Left renal cortex interstitium (tissue), 4 donors: ENCODE results near the gene KCNMA1. TPM values are rescaled to one million over a fixed set of nuclear protein-coding genes. Genes with fewer than 3 reads are reported as not detected.

ENCODE experiments used
- DNase-seq, 4 donors: peaks; one replicate each; pipeline ENCODE4 v3.0.0-alpha.2; 2013; ENCODE audit warnings: low read depth in 4 of 4, low spot score in 2 of 4, missing footprints in 1 of 4
- polyA plus RNA-seq, 4 donors: library from polyadenylated mRNA; unstranded; fragments of 120-200 nt; gene quantifications; one replicate each; pipeline ENCODE4 v1.2.1, GENCODE V29; 2013; ENCODE audit not compliant: insufficient read length in 4 of 4

The KCNMA1 gene
- polyA plus RNA-seq, 4 donors: 2.8 to 5.2 (median 3.7) TPM

DNA sequence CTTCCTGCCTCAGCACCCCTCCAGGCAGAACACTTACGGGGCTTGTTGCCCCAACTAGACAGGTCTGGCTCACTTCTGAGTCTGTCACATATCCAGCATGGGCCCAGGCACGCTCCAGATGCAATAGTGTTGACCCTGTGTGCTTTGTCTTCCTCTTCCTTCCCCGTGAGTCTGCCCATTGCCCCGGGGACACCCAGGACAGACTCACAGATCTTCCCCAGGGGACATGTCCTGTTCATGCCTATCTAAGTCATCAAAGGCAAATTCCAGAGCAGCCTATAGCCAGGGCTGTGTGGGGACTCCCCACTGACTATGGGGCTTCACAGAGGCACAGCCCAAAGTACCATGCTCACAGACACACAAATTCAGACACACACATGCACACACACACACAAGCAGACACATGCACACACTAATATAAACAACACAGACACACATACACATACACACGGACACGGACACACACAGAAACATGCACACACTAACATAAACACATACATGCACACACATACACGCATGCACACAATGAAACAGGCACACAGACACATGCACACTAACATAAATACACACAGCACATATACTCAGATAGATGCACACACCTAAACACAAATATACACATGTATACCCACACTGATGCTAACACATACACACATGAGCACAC is 175.8 kb downstream of the KCNMA1 start:
- DNase-seq: no peak

DNA sequence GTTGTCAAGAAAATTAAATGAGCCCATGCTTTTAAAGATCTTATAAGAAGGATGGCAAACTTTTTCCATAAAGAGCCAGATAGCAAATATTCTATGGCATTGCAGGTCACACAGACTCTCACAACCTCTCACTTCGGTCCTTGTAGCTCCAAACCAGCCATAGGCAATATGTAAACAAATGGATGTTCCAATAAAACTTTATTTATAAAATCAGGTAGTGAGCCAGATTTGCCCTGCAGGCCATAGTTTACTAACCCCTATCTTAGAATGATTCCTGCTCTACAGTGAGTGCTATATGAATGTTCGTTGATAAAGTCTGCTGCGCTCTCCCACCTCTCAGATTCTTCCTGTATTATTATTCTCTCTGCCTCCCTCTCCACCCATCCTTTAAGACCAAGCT is 177.7 kb downstream of the KCNMA1 start:
- DNase-seq: no peak

DNA sequence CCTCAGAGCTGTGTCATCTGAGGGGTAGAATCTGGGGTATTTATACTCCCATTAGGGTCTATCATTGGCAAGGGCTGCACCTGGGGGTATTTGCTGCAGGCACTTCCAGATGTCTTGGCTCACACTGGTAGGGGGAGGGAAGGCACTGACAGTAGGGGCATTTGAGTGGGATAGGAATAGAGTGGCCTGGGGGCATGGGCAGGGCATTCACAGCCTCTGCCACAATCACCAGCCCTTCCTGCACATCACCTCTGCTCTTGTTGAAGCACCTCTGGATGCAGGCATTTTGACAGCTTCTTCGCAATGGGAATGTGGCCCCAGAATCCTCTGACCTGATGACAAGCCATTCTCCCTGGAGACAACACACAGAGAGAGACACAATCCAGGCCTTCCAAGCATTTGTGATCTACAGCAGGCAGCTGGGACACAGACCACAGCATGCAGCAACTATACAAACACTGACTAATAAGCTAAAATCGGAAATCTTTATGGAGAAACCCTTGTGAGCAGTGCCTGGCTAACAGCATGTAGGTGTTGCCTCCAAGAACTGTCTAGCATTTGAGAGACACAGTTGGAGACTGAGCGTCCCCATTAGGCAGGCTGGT is 178.5 kb downstream of the KCNMA1 start:
- no peak for DNase-seq

DNA sequence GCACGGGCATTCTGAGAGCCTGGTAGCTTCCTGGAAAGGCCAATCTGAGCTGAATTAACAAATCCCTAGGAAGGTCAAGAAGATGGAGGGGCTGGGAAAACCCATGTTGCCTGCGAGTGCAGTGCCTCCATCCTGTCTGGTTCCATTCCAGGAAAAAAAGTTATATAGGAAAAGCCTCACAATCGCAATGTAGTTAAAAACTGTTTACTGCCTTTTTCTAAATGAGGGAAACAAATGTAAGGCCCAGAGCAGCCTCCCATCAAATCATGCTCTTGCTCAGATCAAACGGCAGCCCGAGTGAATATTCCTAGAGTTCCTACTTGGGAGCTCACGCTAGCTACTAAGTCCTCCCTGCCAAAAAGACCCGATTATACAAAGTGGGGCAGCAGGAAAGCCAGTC is 179.9 kb downstream of the KCNMA1 start:
- DNase-seq: no peak

DNA sequence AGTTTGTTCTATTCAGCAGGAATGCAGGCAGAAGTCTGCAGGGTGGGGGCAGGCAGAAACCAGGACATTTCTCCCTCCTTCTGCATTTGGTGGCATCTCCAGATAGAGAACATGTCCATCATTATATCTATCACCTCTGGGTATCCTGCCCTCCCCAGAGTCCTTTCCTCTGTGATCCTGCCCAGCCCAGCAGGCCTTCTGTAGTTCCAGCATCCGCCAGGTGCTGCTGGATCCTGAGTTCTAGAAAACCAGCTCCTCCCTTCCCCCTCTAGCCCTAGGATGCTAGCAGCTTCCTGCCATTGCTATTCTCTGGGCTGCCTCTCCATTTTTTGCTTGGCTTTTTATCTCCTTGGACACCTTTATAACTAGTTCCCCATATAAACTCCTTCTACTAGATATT is 180.3 kb downstream of the KCNMA1 start:
- no peak for DNase-seq

DNA sequence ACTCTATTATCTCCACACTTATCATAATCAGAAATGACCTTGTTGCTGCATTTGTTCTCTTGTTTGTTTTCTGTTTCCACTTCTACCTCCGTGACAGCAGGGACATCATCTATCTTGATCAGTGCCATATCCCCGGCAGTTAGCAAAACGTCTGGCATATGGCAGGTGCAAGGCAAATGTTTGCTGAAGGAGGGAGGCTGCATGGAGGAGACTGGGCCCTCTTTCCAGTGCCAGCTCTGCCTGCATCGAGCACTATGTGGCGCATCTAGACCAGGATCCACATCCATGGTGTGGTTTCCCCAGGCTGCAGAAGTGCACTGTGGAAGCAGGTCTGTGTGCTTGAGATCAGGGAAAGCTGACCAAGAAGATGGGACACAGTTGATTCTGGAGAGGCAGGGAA is 181.2 kb downstream of the KCNMA1 start:
- DNase-seq: no peak

DNA sequence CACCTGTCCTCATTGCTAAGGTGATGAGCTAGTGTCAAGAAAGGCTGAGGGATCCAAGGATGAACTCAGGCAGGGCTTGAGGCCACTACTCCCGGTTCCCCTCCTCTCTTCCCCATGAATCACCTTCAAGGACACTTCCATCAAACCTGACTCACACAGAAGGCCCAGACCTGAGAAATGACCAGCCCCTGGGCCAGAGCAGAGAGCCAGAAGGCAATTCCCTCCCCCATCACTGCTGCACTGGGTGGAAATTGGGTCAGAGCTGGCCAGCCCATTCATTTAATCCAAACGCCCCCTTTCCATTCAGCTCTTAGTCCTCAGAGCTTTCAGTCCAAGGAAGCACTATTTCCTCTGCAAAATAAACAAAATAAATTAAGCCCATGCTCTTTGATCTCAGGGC is 182.0 kb downstream of the KCNMA1 start:
- no peak for DNase-seq

DNA sequence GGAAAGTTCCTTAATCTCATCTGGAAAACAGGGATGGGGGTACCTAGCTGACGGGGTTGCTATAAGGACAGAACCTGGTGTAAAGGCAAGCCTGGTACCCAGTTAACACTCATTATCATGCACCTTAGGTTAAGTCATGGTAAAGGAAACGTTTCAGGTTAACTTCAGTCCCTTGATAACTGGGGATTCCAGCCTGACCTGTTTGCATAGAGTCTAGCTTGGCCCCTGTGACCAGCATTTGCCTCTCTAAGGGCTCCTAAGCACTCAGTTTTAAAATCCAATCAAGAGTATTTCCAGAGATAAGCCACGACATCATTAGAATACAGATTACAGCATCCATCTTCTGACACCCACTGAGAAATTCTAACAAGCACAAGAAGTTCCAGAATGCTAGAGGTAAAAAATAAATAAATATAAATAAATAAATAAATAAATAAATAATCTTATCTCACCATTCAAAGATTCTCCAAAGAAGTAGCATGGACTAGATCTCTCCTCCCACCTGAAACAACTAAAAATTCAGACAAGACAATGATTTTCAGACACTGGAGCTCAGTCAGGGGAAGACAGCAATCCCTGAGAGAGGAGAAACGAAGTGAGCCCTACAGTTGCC is 184.6 kb downstream of the KCNMA1 start:
- no peak for DNase-seq

DNA sequence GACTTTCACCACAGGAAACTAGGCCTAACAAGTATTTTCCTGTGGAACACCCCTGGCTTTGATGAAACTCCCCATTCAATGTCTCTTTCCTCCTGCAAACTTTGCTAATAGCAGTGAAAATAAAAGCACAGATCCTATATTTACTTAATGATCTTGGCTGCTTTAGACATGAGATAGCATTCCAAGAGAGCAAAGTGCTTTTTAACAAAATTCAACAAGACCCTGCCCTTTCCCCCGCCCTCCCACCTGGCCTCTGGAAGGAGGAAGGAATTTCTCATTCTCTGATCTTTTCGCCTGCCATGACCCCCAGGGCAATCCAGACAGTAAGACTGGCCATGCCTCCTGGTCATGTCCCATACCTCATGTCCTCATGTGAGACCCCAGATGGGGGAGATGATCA is 185.7 kb downstream of the KCNMA1 start:
- DNase-seq: no peak

DNA sequence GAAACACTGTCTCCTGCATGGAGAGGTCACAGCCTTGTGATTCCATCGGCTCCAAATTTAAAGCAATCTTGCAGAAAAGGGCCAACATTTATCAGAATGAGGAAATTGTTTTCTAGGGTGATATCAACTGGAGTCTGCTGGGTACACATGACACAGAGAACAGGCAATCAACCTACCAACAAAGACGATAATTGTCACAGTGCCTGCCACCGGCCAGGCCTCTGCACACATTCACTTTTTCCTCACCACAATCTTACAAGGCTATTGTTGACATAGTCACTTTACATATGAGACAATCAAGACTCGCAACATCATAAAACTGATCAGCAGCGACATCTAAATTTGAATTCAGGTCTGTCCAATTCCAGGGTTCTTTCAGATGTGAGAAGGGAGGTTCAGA is 189.4 kb downstream of the KCNMA1 start:
- DNase-seq: no peak

DNA sequence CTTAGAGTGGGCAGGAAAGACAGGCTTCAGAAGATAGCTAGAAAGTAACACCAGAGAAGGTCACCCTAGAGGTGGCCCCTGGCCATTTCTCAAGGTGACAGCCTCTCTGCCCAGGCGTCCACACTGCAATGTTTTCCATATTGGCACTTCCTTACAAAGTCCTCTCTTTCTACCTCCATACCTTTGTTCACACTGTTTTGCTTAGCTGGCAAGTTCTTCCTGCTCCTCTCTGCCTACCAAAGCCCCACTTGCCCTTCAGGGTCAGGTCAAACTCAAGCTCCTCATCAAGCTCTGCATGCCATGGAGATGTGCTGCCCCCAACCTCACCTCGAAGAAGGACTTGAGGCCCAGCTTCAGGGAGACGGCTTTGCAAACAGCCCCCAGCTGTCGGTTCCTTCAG is 190.9 kb downstream of the KCNMA1 start:
- DNase-seq: no peak

DNA sequence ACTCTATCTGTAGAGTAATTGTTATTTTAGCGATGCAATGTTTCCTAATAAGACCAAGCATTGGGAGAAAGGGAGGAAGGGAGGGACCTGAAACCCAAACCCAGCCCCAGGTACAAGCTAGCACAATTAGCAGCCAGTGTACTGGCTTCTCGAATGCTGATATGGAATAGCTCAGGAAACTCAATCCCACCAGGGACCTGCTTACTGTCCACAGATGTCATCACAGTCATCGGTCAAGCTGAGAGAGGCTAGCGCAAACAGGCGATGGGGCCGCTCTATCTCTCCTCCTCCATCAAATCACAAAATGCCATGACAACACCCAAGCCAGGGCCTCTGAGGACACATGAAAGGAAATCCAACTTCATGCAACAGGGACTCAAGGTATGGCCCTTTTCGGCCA is 192.1 kb downstream of the KCNMA1 start:
- no peak for DNase-seq

DNA sequence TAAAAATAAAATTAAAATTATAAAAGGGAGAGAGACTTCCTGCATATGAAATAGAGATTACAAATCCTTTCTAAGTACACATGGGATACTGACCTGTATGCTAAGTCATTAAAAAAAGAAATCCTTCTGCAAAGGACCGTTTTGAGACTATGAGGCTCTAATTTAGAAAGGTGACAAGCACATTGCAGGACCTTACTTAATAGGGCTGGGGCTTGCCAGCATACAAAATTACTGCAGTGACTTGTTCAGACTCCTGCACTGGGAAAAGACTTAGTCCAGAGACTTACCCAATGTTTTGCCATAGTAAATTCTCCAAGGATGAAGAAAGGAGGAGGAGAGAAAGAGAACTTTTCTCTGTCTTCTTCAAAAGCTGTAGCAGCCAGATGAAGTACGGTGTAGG is 193.6 kb downstream of the KCNMA1 start:
- DNase-seq: no peak

DNA sequence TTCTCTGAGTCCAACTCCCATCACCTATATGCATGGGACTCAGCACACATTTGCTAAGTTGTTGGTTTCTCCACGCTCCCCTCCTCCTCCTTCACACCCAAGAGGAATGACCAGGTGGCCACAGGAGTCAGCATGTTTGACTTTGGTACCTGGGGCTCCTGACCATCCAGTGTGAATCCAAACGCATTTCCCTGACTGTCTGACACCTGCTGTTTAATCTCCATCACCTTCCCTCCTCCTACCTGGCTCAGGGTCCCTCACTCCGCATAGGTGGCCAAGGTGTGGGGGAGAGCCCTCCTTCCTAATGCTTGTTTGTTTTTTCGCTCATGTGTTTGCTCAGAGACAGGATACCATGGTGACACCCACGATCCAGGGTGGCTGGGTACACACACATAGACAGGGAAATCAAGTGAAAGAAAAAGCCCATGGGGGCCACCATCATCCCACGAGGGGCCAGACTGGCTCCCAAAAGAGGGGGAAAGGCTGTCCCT is 194.9 kb downstream of the KCNMA1 start:
- no peak for DNase-seq

DNA sequence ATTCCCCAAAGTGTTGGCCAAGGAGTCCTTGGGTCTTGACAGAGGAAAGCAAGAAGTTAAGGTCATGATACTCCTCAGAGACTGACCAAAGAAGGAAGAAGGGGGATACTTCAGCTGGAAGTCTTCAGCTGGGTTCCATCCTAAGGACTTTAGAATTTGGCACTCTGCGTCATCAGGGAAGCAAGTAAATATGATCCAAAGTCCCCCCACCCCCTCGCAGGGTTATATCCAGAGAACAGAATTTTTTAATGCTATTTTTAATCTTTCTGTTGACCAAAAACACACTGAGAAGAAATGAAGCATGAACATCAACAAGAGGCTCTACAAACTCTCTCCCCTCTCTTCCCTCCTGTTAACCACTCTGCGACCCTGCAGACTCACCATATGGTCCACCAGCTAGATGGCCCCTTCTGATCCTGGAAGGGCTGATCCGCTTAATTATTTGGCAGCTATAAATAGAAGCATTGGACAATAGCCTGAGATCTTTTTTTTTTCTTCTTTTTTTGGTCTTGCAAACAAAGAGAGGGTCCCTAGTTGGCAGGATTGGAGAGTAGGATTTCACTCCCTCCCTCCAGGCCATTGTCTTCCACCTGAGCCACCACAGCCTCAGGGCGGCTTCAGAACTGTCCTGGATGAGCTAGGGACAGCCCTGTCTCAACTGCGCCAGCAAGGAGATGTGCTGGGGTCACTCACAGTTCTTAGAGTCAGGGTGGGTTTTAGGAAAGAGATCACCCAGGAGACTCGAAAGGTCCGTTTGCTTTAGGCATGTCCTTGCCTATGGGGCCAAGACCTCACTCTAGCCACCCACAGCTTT is 196.0 kb downstream of the KCNMA1 start:
- DNase-seq: peak in 1 of 4 donors; percentile 21

DNA sequence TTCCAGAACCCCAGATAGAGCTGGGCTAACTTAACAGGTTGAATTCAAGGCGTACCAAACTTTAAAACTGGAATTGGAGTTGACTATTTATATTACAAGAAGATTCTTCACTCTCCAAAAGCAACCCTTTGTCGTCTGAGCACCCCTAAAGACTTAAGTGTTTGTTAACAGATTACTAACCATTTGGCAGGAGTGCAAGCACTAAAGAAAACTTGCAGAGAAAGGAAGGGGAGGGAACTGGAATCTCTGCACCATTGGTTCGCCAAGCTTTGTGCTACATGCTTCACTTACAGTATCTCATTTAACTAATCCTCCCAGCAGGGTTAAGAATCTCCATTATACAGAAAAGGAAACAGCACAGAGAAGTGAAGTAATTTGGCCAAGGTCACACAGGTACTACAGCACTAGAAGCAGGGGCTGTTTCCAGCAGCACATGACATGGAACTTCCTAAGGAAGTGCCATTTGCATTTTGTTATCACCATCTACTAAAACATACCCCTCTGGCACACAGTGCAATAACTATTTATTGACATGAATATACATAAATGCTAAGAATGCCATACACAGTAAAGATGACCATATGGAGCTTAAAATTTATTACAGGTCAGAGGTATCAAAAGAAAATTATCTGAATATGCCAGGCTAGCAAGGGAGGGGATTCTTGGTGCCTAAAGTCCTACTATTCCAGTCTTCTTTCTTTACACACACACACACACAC is 201.2 kb downstream of the KCNMA1 start:
- DNase-seq: no peak

DNA sequence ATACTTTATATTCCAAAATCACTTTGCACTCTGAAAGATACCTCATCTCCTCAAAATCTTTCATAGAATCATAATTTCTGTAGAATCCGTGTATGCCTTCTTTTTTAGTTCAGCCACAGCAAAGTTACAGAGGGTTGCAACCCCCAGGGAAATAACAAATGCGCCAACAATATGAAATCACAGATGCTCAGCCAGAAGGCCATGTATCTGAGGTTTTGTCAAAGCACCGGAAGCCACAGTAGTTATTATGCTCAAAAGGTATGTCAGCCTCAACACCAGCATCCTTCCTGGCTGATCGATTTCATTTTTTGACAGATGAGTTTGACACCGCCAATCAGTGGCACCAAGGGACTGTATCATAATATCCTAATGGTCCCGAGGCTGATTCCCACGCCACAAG is 204.1 kb downstream of the KCNMA1 start:
- no peak for DNase-seq

DNA sequence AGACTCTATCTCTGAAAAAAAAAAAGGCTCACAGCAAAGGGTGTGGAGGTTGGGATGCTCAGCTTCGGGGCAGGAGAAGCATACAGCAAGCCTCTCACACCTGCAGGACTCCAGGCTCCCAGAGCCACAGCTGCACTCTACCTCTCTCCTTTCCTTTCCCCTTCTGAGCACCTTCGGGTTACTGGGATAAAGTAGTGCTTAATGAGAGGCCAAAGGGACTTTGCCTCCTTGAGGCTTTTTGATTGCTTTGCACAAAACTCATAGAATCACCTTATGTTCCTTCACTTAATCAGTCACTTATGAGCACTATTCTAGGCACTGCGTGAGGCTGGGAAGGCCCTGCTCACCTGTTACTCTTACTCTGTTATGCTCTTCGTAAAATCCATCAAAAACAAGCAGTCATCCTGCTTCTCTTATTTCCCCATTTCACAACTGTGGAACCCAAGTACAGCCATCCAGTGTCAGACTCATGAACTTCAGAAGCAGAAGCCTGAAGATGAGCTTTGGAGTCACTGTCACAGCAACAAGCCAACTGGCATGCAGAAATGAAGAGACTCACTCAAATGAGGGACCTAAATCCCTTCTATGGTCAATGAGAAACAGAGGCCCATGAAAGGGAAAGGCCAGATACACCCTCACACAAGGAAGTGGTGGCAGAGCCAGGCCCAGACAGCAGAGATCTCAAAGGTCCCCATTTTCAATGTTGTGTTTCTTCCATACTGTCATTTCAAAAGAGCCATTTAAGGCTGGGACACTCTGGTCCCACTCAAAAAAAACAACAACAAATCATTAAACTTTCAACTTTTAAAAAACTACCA is 205.4 kb downstream of the KCNMA1 start:
- DNase-seq: no peak

DNA sequence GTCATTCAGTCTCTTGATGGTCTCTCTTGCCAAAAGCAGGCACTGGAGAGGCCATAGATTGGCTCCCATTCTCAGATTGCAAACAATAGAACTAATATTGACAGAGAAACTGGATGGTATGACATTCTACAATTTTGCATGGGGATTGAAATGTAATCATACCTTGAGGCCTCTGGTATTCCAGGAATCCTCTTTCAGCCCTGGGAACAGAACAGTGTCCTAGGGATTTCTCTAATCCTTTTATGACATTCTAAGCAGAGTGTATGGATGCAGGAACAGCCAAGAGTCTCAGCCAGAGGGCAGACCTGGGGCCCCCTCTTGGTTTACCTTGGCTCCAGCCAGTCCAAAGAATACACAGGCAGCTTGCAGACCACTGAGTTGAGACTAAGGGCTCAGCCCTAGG is 206.4 kb downstream of the KCNMA1 start:
- DNase-seq: no peak

DNA sequence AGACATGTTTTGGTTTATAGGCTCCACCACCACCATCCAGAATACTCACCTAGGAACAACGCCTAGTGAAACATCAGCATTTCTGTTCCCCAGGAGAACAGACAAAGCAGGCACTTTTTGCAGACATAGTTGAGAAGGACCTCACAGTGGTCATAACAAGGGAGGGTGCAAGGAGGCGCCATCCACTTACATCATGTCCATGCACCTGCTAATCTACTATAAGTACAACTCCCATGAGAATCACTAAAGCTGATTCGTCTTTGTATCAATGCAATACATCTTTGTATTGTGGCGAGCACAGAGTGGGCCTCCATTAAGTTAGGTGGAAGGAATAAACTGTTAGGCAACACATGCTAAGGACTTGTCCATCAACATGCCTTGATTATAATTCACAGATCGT is 207.1 kb downstream of the KCNMA1 start:
- no peak for DNase-seq
